Measurements from ENCODE around the gene NPPC.
"Not testable (repeated sequence)": the region's sequence is repeated elsewhere in the genome, so short reads cannot be mapped to it uniquely, and the experiment has no call there.

Gene NPPC

DNA sequence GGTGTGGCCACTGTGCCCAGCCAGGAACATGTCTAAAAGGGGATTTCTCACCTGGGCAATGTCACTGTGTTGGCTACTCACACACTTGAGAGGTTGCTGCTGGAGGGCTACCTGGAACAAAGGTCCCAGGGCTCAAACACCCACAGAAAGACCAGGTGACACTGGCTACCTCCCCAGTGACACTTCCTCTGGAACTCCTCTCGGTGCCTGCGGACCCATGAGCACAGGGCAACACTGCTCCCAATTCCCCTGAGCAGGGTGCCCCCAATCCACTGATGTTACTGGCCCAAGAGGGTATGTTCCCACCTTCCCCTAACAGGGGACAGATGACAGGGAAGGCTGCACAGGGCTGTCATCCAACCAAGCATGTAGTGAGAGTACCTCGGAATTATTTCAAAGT lies 5.8 kb downstream of the NPPC start:
- no peak for DNase-seq (ENCODE audit: low spot score)

DNA sequence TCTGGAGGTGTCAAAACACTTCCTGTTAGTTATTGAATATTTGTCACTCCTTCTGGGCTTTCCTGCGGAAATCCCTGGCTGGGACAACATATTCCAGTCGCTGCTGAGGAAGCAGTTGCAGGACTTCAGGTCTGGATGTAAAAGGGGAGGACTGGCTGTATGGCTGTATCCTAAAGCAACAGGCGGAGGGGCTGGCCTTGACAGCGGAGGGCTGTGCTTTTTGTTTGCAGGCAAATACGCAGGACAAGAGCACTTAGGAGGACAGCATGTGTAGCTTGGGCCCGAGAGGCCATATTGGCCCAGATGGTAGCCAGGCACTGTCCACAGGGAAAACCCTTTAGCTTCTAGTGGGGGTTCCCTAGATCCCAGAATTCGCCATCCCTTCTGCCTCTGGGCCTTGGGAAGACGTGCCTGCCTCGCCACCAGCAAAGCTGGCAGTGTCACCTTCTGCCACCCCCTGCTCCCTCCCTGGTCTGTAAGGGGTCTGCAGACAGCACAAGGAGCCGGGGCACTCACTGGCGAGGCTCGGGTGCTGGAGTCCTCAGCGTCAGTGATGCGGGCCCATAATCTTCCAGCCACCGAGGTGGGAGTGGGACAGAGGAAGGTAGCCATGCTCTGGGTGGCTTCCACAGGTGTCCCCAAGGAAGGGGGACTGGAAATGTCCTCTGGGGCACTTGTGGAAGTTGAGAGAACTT lies 6.7 kb downstream of the NPPC start:
- DNase-seq (ENCODE audit: low spot score): no peak

DNA sequence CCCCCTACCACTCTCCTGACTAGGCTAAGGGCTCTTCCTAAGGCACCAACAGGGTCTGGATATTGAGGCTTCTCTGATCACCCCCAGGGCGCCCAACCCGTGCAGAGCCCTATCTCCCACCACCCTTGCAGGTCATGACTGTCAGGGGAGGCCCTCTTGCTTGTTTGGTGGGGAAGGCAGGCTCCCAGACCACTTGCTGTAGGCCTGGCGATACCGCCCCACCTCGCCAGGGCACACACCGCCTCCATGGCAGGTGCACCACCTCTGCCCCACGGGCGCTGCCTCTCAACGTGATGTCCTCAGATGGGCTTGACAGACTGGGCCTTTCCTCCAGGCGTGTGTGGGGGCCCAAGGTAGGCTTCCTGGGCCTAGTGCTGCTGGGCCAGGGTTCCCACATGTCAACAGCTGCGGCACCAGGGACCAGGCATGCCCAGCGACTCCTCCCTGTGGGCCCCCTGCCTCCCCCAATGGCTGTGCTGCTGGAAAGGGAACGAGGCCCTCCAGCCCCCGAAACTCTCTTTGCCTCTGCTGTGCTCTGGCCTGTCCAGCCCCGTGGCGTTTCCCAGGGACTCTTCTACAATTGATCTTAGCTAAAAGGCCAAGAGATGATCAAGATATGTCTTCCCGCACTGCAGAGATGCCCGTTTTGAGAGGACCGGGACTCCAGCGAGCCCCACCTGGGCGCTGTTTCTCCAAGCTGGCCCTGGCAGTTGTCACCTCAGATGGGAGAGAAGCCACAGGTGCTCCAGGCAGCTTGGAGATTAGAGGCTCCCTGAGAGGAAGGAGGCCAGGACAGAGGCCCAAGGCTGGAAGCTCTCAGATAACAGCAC lies 7.5 kb downstream of the NPPC start:
- no peak for DNase-seq (ENCODE audit: low spot score)

DNA sequence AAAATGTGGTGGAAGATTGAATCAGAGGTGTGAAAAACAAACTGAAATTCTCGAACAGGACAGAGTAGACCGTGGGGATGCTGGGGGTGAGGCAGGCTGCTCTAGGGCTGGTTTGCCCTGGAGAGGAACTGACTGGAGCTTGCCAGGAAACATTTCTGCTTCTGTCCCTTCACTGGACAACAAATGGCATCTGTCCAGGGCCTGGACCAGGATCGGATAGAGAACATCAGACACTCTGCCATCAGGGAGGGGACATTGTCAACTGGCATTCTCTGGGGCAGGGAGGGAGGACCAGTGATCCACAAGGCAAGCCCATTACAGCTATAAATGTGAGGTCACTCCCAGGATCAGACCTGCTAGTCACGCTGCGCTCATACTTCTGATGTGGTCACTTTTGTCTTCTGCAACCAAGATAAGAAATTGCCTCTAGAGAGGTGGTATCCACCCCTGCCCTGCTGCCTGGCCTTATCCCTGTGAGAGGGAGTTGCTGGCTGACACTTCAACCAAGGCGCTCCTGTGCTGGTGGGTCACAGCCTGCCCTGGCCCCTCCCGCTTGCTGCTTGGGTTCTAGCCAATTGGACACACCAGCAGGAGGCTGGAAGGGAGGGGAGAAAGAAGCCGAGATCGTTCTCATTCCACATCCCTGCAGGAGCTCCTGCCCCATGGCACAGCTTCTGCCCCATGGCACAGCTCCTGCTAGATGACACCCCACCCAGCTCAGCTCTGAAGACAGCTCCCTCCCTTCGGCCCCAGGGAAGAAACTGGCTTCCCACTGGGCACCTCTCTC lies 8.7 kb downstream of the NPPC start:
- peak; percentile 22 for DNase-seq (ENCODE audit: low spot score)

DNA sequence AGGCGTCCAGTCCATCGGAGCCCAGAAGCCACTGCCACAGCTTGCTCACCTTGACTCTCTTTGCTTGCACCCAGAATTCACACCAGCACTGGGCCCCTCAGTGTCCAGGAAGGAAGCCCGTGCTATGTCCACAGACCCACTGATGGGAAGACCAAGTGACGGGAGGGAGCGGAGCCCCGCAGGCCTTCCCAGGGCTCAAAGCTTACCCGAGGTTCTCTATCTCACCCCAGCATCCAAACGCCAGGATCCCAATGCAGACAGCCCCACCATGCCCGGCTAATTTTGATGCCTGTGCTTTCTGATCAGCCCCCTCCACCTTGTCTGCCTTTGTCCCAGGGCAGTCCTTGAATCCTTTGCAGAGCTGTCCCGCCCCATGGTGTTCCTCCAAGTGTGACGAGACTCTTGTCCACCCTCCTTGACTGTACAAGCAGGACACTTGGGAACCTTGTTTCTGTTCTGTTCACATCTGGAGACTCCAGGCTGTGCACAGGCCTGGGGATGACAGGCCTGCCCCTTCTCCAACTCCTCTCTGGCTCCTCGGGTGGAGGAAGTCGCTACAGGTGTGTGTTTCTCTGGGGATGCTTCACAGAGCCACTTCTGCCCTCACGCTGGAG lies 12.0 kb downstream of the NPPC start:
- DNase-seq (ENCODE audit: low spot score): no peak

DNA sequence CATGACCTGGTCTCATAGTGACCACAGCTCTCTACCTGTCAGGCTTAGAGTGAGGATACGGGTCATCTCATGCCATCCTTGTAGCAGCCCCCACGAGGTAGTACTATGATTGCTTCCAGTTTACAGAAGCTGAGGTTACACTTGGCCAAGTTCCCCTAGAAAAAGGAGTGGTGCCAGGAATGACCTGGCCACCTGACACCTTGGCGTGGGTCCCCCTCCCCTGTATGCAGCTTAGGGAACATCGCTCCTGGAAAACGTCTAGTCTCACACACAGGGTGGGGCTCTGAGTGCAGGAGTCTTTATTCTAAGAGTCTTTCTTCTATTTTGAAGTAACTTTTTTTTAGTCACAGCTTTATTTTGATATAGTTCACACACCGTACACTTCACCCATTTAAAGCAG lies 14.8 kb downstream of the NPPC start:
- DNase-seq (ENCODE audit: low spot score): no peak

DNA sequence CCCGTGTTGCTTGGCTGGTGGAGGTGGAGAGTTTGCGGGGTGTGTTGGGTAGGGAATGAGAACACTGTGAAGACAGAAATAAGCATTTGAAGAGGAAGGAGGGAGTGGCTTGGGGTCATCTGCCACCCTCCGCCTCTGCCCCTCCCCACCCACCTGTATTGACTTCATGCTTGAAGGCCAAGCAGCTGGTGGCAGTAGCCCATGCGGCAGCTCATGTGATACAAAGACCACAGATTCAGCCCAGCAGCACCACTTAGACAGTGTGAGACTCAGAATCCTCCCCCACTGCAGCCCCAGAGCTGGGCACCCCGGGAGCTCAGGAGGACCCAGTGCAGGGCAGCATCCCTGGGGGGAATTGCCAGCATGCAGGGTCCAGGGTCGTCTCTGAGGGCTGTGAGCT lies 15.4 kb downstream of the NPPC start:
- no peak for DNase-seq (ENCODE audit: low spot score)

DNA sequence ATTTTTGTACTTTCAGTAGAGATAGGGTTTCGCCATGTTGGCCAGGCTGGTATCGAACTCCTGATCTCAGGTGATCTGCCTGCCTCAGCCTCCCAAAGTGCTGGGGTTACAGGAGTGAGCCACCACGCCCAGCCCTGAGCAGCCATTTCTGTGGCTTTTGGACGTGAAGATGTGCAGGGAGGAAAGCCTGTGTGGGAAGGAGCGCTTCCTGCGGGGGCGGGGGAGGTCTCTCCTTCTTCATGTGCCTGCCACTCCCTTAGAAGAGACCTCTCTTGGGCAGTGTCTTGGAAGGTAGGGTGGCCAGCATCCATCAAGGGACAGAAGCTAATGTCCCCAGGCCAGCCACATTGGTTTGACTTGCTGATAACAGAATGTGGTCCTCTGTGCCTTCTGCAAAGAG lies 16.0 kb downstream of the NPPC start:
- not testable (repeated sequence) for DNase-seq (ENCODE audit: low spot score)

DNA sequence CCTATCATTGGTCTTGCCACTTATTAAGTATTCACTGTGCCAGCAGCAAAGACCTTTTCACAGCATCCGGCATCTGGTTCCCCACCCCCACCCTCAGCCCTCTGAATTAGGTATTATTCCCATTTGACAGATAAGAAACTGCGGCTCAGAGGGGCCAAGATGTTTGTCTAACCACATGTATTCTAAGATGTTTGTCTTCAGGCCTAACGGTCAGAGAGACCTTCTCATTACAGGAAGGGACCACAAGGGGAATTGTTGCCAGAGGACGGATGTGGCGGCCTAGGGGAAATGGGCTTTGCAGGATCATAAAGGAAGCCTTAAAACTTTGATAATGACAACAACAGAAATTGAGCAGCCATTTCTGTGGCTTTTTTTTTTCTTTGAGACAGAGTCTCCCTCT lies 16.6 kb downstream of the NPPC start:
- DNase-seq (ENCODE audit: low spot score): no peak

DNA sequence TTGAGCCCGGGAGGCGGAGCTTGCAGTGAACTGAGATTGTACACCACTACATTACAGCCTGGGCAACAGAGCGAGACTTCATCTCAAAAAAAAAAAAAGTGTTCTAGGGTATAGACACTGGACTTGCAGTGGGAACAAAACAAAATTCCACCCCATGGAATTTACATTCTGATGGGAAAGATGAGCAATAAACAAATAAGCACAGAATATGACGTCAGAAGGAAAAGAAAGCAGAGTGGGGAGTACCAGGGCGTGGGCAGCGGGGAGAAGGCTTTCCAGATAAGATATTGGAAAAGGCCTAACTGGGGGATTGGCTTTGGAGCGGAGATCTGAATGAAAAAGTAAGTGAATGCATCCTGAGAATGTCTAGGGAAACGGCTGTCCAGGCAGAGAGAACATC lies 17.6 kb downstream of the NPPC start:
- no peak for DNase-seq (ENCODE audit: low spot score)

DNA sequence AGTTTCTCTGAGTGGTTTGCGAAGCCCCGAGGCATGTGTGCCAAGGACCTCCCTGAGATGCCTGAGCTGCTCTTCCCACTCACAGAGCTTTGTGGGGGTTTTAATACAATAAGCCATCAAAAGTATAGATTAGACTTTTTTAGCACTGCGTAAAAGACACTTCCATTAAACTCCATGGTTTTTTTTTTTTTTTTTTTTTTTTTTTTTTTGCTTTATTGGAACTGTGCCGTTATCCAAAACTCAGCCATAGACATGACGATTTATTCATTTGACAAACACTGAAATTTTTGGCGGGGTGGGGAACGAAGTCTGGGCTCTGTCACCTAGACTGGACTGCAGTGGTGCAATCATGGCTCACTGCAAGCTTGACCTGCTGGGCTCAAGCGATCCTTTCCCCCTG lies 18.4 kb downstream of the NPPC start:
- DNase-seq (ENCODE audit: low spot score): no peak

DNA sequence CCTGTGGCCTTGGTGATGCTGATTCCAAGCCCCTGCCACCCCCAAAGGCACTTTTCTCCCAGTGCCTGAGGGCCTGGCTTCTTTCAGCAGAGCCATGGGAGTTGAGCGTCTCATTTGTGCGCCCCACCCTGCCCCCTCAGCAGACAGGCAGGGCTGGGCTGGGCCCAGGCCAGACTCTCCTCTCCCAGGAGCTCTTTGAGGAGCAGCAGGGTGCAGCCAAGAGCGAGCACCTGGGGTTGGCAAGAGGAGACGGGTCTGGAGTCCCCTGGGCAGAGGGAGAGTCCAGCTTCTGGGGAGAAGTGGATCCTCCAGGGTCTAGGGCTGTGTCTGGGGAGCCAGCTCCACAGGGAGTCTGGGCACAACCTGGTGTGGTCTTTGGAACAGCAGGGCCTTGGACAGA lies 21.2 kb downstream of the NPPC start:
- DNase-seq (ENCODE audit: low spot score): no peak

DNA sequence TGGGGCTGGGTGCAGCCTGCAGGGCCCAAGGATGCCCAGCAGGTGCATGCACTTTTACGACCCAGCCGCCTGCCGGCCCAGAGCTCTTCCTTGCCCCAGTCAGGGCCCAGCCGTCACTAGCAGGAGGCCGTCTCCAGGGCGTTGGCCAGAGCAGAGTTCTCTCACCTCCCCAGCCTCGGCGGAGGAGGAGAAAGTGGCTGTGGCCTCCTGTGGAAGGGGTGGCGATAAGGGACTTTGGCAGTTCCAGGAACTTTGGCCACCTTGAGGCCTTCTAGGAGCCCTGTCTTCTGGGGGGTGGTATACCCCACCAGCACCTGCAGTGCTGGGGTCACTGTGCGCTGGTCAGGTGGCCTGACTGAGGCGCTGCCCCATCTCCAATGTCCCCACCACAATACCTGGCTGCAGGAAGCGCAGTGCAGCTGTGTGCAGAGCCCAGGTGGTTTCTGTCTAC lies 22.0 kb downstream of the NPPC start:
- DNase-seq (ENCODE audit: low spot score): no peak

DNA sequence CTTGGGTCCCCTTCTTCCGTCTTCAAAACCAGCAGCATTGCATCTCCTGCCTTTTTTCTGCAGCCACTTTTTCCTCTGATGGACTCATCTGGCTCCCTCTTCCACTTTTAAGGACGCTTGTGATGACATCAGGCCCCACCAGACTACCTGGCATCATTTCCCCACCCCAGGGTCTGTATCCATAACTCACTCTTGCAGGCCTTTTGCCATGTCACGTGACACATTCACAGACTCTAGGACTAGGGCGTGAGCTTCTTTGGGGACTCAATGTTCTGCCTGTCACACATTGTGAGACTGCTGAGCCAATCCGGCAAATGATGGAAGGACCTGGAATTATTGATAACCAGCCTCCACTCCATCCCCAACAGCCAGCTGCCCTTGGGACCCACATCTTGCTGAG lies 23.6 kb downstream of the NPPC start:
- no peak for DNase-seq (ENCODE audit: low spot score)

DNA sequence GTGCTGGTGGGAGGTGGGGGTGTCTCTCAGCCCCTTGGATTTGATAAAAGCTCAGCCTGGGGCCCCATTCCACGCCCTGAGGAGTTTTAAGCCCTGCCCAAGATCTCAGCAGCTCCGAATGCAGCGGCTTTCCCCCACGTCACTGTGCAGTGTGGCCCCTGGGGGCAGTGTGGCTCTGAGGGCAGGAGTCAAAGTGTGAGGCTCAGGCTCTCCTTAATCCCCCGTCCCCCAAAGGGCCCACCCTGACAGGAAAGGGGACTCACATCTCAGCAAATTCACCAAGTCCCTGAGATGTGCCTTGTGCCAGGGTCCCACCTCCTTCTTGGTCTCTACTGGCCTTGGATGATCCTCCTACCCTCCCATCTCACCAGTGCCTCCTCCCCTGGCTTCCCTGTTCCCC lies 25.2 kb downstream of the NPPC start:
- DNase-seq (ENCODE audit: low spot score): no peak

DNA sequence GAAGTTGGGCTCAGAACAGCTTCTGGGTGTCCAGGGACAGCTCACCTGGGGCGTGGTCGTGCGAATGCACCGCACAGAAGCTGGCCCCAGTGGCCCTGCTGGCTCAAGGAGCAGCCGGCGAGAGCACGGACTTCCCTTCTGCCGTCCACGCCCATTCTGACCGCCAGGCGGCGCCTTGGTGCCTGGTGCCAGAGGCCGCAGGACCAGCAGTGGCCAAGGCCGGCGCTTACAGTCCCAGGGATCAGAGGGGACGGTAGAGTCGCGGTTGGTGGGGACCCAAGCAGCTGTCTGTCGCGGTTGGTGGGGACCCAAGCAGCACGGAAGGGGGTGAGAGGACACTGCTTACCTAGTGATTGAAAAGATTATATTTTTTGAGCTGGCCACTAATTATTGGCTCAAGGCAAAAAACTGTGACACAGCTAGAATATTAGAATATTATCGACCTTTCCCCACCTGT lies 25.7 kb downstream of the NPPC start:
- DNase-seq (ENCODE audit: low spot score): peak; percentile 81

DNA sequence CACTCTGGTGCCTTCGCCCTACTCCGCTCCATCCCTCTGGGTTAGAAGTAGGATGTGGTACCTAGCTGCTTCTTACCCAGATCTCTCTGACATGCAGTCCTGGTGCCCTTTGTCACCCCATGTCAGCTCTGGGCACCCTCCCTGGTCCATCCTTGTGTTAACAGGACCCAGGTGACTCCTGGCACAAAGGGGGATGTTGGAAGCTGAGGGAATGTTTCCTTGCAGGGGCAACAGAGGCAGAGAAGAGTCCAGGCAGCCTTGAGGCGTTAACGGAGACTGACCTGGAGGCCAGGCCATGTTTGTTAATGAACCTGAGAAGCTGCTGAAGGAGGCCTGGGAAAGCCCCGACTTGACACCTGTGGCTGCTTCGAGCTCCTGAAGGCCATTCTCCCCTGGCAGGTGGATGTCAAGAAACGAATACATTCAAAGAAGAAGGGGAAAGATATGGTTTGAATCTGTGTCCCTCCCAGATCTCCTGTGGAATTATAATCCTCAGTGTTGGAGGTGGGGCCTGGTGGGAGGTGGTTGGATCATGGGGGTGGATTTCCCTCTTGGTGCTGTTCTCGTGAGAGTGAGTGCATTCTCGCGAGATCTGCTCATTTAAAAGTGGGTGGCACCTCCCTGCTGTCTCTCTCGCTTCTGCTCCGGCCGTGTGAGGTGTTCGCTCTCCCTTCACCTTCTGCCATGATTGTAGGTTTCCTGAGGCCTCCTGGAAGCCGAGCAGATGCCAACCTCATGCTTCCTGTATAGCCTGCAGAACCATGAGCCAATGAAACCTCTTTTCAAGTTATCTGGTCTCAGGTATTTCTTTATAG lies 31.4 kb downstream of the NPPC start:
- no peak for DNase-seq (ENCODE audit: low spot score)

DNA sequence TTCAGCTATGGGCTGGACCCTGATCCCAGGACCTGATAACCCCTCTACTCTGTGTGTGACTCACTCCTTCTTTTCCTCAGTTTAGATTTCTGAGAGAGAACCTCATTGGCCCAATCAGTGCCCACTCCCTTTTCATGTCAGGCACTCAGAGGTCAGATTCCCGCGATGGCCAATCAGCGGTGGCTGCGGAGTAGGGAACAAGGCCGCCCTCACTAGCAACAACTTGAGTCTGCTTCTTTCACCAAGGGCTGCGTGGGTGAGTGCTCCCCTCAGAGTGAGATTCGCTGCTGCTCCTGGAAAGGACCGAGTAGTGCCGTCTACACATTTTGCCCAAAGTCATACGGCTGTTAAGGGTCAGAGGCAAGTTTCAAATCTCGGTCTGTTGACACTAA lies 34.7 kb downstream of the NPPC start:
- DNase-seq (ENCODE audit: low spot score): no peak

DNA sequence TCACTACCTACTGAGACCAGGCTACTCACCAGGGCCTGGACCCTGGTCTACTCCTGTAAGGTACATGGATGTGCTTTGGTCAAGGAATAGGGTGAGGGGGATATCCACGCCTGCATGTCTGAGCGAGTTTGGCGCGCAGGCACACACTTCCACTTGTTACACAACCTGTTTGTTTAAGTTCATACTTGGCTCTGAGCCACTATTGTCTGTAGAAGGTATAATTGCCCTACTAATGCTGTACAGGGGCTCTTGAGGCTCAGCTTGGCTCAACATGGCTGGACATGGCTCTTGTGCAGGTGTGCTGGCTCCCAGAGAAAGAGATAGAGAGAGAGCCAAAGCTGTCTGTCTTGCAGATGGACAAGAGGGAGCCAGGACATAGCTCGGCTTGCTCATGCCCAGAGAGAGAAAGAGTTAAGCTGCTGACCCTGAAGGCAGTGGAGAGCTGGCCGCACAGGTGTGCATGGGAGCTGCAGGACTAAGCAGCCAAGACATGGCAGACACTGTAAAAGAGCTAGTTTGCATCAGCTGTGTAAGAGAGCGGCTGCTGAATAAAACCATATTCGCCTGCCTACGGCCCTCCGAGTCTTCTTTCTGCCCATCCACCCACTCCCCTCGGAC lies 35.2 kb downstream of the NPPC start:
- DNase-seq (ENCODE audit: low spot score): no peak

DNA sequence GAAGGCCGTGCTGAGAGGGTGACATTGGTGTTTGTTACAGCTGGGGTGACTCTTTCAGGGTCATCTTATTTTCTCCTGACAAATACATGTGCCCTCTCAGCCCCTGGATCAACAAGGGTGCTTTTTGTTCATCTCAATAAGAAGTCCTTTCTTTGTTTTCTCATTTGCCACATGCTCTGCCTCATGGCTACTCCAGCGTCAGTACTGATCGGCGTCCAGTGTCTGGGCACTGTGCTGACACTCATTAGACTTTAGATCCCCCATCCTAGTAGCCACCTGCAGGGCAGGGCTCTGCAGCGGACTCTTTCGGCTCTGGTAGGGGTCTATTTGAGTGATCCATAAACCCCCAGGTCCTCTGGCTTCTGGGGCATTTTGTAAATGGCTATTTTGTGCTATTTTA lies 38.4 kb downstream of the NPPC start:
- no peak for DNase-seq (ENCODE audit: low spot score)

DNA sequence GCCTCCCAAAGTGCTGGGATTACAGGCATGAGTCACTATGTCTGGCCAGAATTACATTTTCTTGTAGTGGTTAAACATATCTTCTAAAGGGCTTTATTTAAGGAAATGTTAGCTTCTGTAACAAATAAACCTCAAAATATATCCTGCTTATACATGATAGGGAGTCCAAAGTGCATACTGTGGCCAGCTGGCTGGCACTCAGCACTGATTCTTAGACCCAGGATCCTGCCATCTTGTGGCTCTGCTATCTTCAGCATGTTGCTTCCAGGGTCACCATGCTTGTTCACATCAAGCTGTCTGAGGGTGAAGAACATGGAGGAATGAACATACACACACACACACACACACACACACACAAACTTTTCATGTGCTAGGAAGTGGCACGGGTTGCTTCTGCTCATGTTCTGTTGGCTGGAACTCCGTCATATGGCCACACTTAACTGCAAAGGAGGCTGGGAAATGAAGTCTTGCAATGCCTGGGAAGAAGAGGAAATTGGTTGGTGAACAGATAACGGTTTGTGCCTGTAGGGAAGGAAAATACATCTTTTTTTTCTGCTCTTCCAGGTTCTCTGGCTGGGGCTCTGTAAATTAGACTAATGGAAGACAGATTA lies 40.0 kb downstream of the NPPC start:
- DNase-seq (ENCODE audit: low spot score): no peak

All from RKO (cell line).